PC-3 (cell line): Measurements from ENCODE around the gene PROKR1. TPM values are rescaled to one million over a fixed set of nuclear protein-coding genes. Genes with fewer than 3 reads are reported as not detected.

Experiments used
- ATAC-seq: fragments of 200-7000 bp; cut with Tn5 transposase; 2 replicates; pipeline ENCODE4 v1.9.1; 2020; ENCODE audit warnings: mild to moderate bottlenecking, moderate library complexity
- BruUV-seq: library from RNA; stranded (reverse); fragments of 400-500 nt; replicated peaks from 2 replicates; lab custom pipeline; 2021; lab: Mats Ljungman, UMichigan
- CTCF ChIA-PET: fragments of 300-600 bp; sonication (Branson Sonifier 250); formaldehyde crosslinking; loops from one replicate; lab custom pipeline; 2022; ENCODE audit warnings: antibody characterized with exemption; lab: Charles Lee
- POLR2A ChIA-PET: fragments of 300-600 bp; sonication (Branson Sonifier 250); formaldehyde crosslinking; loops from one replicate; lab custom pipeline; 2022; ENCODE audit warnings: antibody characterized with exemption; ENCODE audit not compliant: unreplicated experiment; lab: Charles Lee
- DNase-seq: peaks from one replicate; pipeline ENCODE4 v3.0.0-alpha.2; 2015
- H2AFZ ChIP-seq: fragments of 300-600 bp; sonication (generic); 2 replicates; pipeline ENCODE4 v1.6.0; 2016; ENCODE audit warnings: antibody characterized with exemption, low read length
- H3F3A ChIP-seq: fragments of 300-600 bp; sonication (generic); one replicate; pipeline ENCODE4 v1.6.0; 2017; ENCODE audit warnings: antibody characterized with exemption, low read length, control low read depth, mild to moderate bottlenecking; ENCODE audit not compliant: unreplicated experiment
- H3K27ac ChIP-seq: fragments of 300-600 bp; sonication (generic); 2 replicates; pipeline ENCODE4 v1.5.1; 2016; ENCODE audit warnings: mild to moderate bottlenecking, low read length
- H3K27me3 ChIP-seq: fragments of 300-600 bp; sonication (generic); 2 replicates; pipeline ENCODE4 v1.6.1; 2016; ENCODE audit warnings: low read length, mixed read lengths
- H3K36me3 ChIP-seq: fragments of 300-600 bp; sonication (generic); 2 replicates; pipeline ENCODE4 v1.6.1; 2016; ENCODE audit warnings: low read depth, mixed run types, low read length, mixed read lengths
- H3K4me1 ChIP-seq: fragments of 300-600 bp; sonication (generic); 2 replicates; pipeline ENCODE4 v1.5.1; 2016; ENCODE audit warnings: low read length; ENCODE audit not compliant: insufficient read depth
- H3K4me2 ChIP-seq: fragments of 300-600 bp; sonication (generic); 2 replicates; pipeline ENCODE4 v1.6.0; 2016; ENCODE audit warnings: low read length
- H3K4me3 ChIP-seq: fragments of 300-600 bp; sonication (generic); 2 replicates; pipeline ENCODE4 v1.5.1; 2016; ENCODE audit warnings: mild to moderate bottlenecking, low read length, mixed read lengths
- H3K79me2 ChIP-seq: fragments of 300-600 bp; sonication (generic); 2 replicates; pipeline ENCODE4 v1.6.1; 2017; ENCODE audit warnings: low read length, mixed read lengths
- H3K9ac ChIP-seq: fragments of 300-600 bp; sonication (generic); 2 replicates; pipeline ENCODE4 v1.6.0; 2016; ENCODE audit warnings: mild to moderate bottlenecking, low read length
- H3K9me2 ChIP-seq: fragments of 300-600 bp; sonication (generic); replicated peaks from 2 replicates; pipeline ENCODE4 v1.6.1; 2016; ENCODE audit warnings: mixed run types, low read length, mixed read lengths
- H3K9me3 ChIP-seq: fragments of 300-600 bp; sonication (generic); 2 replicates; pipeline ENCODE4 v1.6.1; 2016; ENCODE audit warnings: low read length, mixed read lengths
- H4K20me1 ChIP-seq: fragments of 300-600 bp; sonication (generic); 2 replicates; pipeline ENCODE4 v1.6.1; 2016; ENCODE audit warnings: low read length, mixed read lengths
- EZH2 ChIP-seq: fragments of 300-600 bp; sonication (generic); IDR thresholded peaks from one replicate; pipeline ENCODE4 v1.6.1; 2017; ENCODE audit warnings: antibody characterized with exemption, mild to moderate bottlenecking, low read length; ENCODE audit not compliant: unreplicated experiment
- EZH2phosphoT487 ChIP-seq: fragments of 300-600 bp; sonication (generic); IDR thresholded peaks from 2 replicates; pipeline ENCODE4 v1.6.1; 2018; ENCODE audit warnings: mild to moderate bottlenecking, antibody characterized with exemption, low read length, borderline replicate concordance
- intact Hi-C: fragments of 100-400 bp; cut with micrococcal nuclease; formaldehyde crosslinking; loops from 2 replicates; pipeline ENCODE4 v1.9.0; 2023
- total RNA-seq: library from RNA; depleted of rRNA; stranded (reverse); fragments of >200 nt; gene quantifications from 2 replicates; pipeline ENCODE4 v1.2.3, GENCODE V29; 2014
- TF ChIP-seq, protein P1 (sequence below): fragments of 300-600 bp; sonication (generic); conservative IDR thresholded peaks from 2 replicates; pipeline ENCODE4 v1.5.1; 2017; ENCODE audit warnings: antibody characterized with exemption, low read depth, mild to moderate bottlenecking, low read length

The PROKR1 gene
- total RNA-seq, 1 experiment from 2014 or later, result 0.26 TPM

DNA sequence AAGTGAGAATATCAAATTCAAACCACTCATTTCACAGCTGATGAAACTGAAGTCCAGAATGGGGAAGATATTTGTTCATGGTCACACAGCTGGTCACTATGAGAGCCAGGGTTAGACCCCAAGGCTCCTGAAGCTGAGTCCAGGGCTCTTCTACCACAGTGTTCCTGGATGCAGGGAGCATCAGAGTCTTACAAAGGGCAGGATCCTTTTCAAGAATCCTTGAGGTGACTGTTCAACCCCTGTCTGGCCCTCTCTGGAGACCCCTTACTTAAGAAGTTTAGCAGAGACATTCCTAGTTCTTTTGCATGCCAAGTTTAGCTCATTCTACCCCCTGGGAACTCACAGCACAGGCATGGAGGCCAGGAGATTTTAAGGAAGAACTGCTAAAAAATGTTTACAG is 15.7 kb downstream of the PROKR1 start:
- Histone ChIP-seq H3K27ac (no peak overlapping the region), H3K9ac (no peak overlapping the region), H4K20me1 (no peaks in the 10 kb centered on the region), H3F3A (no peaks in the 10 kb centered on the region), H3K79me2 (no peaks in the 10 kb centered on the region), H2AFZ (no peak overlapping the region), H3K27me3 (peaks cover 29% of the 10 kb centered on the region), H3K4me3 (no peak overlapping the region), H3K4me1 (no peaks in the 10 kb centered on the region), H3K4me2 (no peak overlapping the region), H3K36me3 (no peaks in the 10 kb centered on the region), H3K9me2 (peaks cover 4% of the 10 kb centered on the region; the same call in 1 of the 2 replicates), H3K9me3 (no peaks in the 10 kb centered on the region)
- intact Hi-C loops, result no loop called here
- no TSS peak for BruUV-seq
- ChIA-PET POLR2A (no interaction called here), CTCF (no interaction called here)
- no peak for DNase-seq
- no peak for ATAC-seq
- no peak for TF ChIP-seq EZH2
- no peak for TF ChIP-seq EZH2phosphoT487
- TF ChIP-seq, protein P1, sequence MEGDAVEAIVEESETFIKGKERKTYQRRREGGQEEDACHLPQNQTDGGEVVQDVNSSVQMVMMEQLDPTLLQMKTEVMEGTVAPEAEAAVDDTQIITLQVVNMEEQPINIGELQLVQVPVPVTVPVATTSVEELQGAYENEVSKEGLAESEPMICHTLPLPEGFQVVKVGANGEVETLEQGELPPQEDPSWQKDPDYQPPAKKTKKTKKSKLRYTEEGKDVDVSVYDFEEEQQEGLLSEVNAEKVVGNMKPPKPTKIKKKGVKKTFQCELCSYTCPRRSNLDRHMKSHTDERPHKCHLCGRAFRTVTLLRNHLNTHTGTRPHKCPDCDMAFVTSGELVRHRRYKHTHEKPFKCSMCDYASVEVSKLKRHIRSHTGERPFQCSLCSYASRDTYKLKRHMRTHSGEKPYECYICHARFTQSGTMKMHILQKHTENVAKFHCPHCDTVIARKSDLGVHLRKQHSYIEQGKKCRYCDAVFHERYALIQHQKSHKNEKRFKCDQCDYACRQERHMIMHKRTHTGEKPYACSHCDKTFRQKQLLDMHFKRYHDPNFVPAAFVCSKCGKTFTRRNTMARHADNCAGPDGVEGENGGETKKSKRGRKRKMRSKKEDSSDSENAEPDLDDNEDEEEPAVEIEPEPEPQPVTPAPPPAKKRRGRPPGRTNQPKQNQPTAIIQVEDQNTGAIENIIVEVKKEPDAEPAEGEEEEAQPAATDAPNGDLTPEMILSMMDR, result no peak

- Histone ChIP-seq H3K9ac (no peak overlapping the region), H3K9me2 (peaks cover 4% of the 10 kb centered on the region; the same call in 1 of the 2 replicates), H3K36me3 (no peaks in the 10 kb centered on the region), H3K4me3 (no peak overlapping the region), H3K79me2 (no peaks in the 10 kb centered on the region), H4K20me1 (no peaks in the 10 kb centered on the region), H3F3A (no peaks in the 10 kb centered on the region), H2AFZ (no peak overlapping the region), H3K4me2 (no peak overlapping the region), H3K27ac (no peak overlapping the region), H3K9me3 (no peaks in the 10 kb centered on the region), H3K27me3 (peaks cover 29% of the 10 kb centered on the region), H3K4me1 (no peaks in the 10 kb centered on the region)
- ATAC-seq (no peak), DNase-seq (no peak)
- intact Hi-C loops, result no loop called here
- no peak for TF ChIP-seq EZH2
- no peak for TF ChIP-seq EZH2phosphoT487
- TF ChIP-seq, protein P1, result no peak
- CTCF ChIA-PET, result no interaction called here
- no TSS peak for BruUV-seq
- POLR2A ChIA-PET, result no interaction called here
Observed at GRCh38 chr2:68660658-68661057, 17.3 kb downstream of the PROKR1 start.

GRCh38 chr2:68662466-68662865 is 19.1 kb downstream of the PROKR1 start:
- ATAC-seq (no peak), DNase-seq (no peak)
- POLR2A ChIA-PET, result no interaction called here
- H3K9me3 ChIP-seq, result no peaks in the 10 kb centered on the region
- H4K20me1 ChIP-seq, result no peaks in the 10 kb centered on the region
- H3K4me1 ChIP-seq, result no peaks in the 10 kb centered on the region
- intact Hi-C loops, result no loop called here
- no peaks in the 10 kb centered on the region for H3F3A ChIP-seq
- CTCF ChIA-PET, result no interaction called here
- no peak overlapping the region for H2AFZ ChIP-seq
- no peaks in the 10 kb centered on the region for H3K9me2 ChIP-seq
- H3K9ac ChIP-seq, result no peak overlapping the region
- no peak overlapping the region for H3K4me2 ChIP-seq
- TF ChIP-seq EZH2phosphoT487 (no peak), EZH2 (no peak)
- TF ChIP-seq, protein P1, result no peak
- H3K27ac ChIP-seq, result no peak overlapping the region
- H3K36me3 ChIP-seq, result no peaks in the 10 kb centered on the region
- H3K27me3 ChIP-seq, result peaks cover 19% of the 10 kb centered on the region
- no TSS peak for BruUV-seq
- H3K4me3 ChIP-seq, result no peak overlapping the region
- H3K79me2 ChIP-seq, result no peaks in the 10 kb centered on the region
